Measurements from ENCODE around the gene AGAP2.
"Not testable (repeated sequence)": the region's sequence is repeated elsewhere in the genome, so short reads cannot be mapped to it uniquely, and the experiment has no call there.

The AGAP2 gene

GRCh38 chr12:57694459-57695019 is 44.0 kb downstream of the AGAP2 start:
- DNase-seq (ENCODE audit: low read depth): no peak

GRCh38 chr12:57693659-57694458 is 44.7 kb downstream of the AGAP2 start, which contains the start of gene OS9:
TSS of gene OS9 (plus strand) at chr12:57694132. CDS start at chr12:57694162, 30 bp downstream.
- DNase-seq (ENCODE audit: low read depth): peak; percentile 95

- no peak for DNase-seq (ENCODE audit: low read depth)
These were observed 45.3 kb downstream of the AGAP2 start for GRCh38 chr12:57693317-57693658.

- DNase-seq (ENCODE audit: low read depth): no peak
These were observed 46.0 kb downstream of the AGAP2 start for GRCh38 chr12:57692500-57692899.

- no peak for DNase-seq (ENCODE audit: low read depth)
These were observed 49.6 kb downstream of the AGAP2 start for GRCh38 chr12:57688931-57689330.

GRCh38 chr12:57687862-57688261 is 50.7 kb downstream of the AGAP2 start:
- no peak for DNase-seq (ENCODE audit: low read depth)

GRCh38 chr12:57679697-57680096 is 58.8 kb downstream of the AGAP2 start:
- DNase-seq (ENCODE audit: low read depth): no peak

GRCh38 chr12:57677947-57678346 is 60.6 kb downstream of the AGAP2 start:
- not testable (repeated sequence) for DNase-seq (ENCODE audit: low read depth)

- DNase-seq (ENCODE audit: low read depth): no peak
These were observed 63.9 kb downstream of the AGAP2 start for GRCh38 chr12:57674691-57675090.

All from stimulated activated CD8-positive, alpha-beta memory T cell treated with anti-CD3 and anti-CD28 coated beads, Interleukin-12 subunit alpha, Interleukin-12 subunit beta, amount 100 ng/mL, for 1 hour (primary cell).